KMS-11 (cell line): ENCODE data around the gene CD8B.

Source experiments
- H2AFZ ChIP-seq: fragments of 200-600 bp; sonication (generic); 2 replicates; pipeline ENCODE4 v1.6.1; 2016; ENCODE audit warnings: antibody characterized with exemption, mixed run types, low read depth
- H3K27ac ChIP-seq: fragments of 200-600 bp; sonication (generic); 2 replicates; pipeline ENCODE4 v1.6.1; 2016; ENCODE audit warnings: mild to moderate bottlenecking, mixed run types
- H3K27me3 ChIP-seq: fragments of 200-600 bp; sonication (generic); 2 replicates; pipeline ENCODE4 v1.6.1; 2017; ENCODE audit warnings: mild to moderate bottlenecking, low read depth, mixed run types, moderate library complexity; ENCODE audit not compliant: insufficient read depth
- H3K36me3 ChIP-seq: fragments of 200-600 bp; sonication (generic); 2 replicates; pipeline ENCODE4 v1.6.1; 2017; ENCODE audit warnings: mild to moderate bottlenecking, mixed run types; ENCODE audit not compliant: insufficient read depth
- H3K4me1 ChIP-seq: fragments of 200-600 bp; sonication (generic); 2 replicates; pipeline ENCODE4 v1.6.1; 2016; ENCODE audit warnings: mild to moderate bottlenecking, low read depth, mixed run types; ENCODE audit not compliant: poor library complexity, severe bottlenecking
- H3K4me2 ChIP-seq: fragments of 200-600 bp; sonication (generic); 2 replicates; pipeline ENCODE4 v1.7.0; 2016; ENCODE audit warnings: mild to moderate bottlenecking, mixed run types
- H3K4me3 ChIP-seq: fragments of 200-600 bp; sonication (generic); IDR thresholded peaks from 2 replicates; pipeline ENCODE4 v1.6.1; 2017; ENCODE audit warnings: low read depth, low read length, mixed read lengths; ENCODE audit not compliant: insufficient read depth
- H3K79me2 ChIP-seq: fragments of 200-600 bp; sonication (generic); 2 replicates; pipeline ENCODE4 v1.6.1; 2016; ENCODE audit warnings: low read depth, mixed run types; ENCODE audit not compliant: insufficient read depth
- H3K9ac ChIP-seq: fragments of 200-600 bp; sonication (generic); 2 replicates; pipeline ENCODE4 v1.6.1; 2016; ENCODE audit warnings: mild to moderate bottlenecking, mixed run types
- H4K20me1 ChIP-seq: fragments of 200-600 bp; sonication (generic); 2 replicates; pipeline ENCODE4 v1.6.1; 2016; ENCODE audit warnings: mild to moderate bottlenecking, mixed run types; ENCODE audit not compliant: insufficient read depth
- TF ChIP-seq, protein P1 (sequence below): fragments of 200-600 bp; sonication (generic); conservative IDR thresholded peaks from 2 replicates; pipeline ENCODE4 v1.6.1; 2017; ENCODE audit warnings: low read depth, mild to moderate bottlenecking, antibody characterized with exemption, low read length, moderate library complexity, mixed read lengths

CD8B gene

DNA sequence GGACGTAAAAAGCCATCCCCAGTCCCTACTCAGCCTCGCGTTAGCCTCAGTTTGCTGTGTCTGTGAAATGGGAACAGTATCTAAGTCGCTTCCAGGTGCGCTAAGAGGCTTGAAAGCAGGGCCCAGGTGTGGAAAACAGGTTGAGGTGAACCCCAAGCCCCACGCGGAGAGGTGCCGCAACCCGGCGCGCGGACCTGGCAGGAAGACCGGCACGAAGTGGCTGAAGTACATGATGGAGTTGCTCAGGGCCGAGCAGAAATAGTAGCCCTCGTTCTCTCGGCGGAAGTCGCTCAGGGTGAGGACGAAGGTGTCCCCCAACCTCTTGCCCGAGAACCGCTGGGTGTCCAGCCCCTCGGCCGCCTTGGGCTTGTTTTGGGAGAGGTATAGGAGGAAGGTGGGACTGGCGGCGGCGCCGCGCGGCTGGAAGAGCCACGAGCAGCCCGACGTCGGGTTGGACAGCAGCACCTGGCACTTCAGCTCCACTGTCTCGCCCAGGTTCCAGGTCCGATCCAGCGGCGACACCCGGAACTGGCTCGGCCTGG lies 71.5 kb downstream of the CD8B start:
- H3K4me2 ChIP-seq: no peak overlapping the region
- H2AFZ ChIP-seq: no peak overlapping the region

DNA sequence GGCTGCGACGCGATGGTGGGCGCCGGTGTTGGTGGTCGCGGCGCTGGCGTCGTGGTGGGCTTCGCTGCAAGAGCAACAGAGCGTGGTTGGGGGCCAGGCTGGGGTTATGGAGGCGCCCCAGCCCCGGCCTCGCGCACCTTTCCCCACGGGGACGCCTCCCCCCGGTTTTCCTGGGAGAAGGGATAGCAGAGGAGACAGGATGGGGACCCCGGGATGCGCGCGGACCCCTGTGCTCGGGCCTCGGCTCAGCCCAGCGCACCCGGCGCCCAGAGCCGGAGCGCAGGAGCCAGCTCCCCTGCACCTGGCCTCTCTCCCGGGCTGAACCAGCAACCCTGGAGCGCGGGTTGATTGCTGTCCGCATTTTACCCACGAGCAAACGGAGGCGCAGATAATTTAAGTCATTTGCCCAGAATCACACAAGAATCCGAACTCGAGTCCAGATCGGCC lies 72.0 kb downstream of the CD8B start:
- H3K27me3 ChIP-seq: no peaks in the 10 kb centered on the region
- no peaks in the 10 kb centered on the region for H4K20me1 ChIP-seq
- no peak overlapping the region for H3K4me2 ChIP-seq

More for the DNA sequence above, 71.5 kb downstream of the CD8B start:
- H3K27me3 ChIP-seq: no peaks in the 10 kb centered on the region
- H4K20me1 ChIP-seq: no peaks in the 10 kb centered on the region
- H3K36me3 ChIP-seq: no peaks in the 10 kb centered on the region
- no peaks in the 10 kb centered on the region for H3K4me1 ChIP-seq
- no peak overlapping the region for H3K9ac ChIP-seq
- H3K4me3 ChIP-seq: no peak overlapping the region
- TF ChIP-seq, protein P1, sequence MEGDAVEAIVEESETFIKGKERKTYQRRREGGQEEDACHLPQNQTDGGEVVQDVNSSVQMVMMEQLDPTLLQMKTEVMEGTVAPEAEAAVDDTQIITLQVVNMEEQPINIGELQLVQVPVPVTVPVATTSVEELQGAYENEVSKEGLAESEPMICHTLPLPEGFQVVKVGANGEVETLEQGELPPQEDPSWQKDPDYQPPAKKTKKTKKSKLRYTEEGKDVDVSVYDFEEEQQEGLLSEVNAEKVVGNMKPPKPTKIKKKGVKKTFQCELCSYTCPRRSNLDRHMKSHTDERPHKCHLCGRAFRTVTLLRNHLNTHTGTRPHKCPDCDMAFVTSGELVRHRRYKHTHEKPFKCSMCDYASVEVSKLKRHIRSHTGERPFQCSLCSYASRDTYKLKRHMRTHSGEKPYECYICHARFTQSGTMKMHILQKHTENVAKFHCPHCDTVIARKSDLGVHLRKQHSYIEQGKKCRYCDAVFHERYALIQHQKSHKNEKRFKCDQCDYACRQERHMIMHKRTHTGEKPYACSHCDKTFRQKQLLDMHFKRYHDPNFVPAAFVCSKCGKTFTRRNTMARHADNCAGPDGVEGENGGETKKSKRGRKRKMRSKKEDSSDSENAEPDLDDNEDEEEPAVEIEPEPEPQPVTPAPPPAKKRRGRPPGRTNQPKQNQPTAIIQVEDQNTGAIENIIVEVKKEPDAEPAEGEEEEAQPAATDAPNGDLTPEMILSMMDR: no peak
- no peaks in the 10 kb centered on the region for H3K79me2 ChIP-seq
- H3K27ac ChIP-seq: no peak overlapping the region

DNA sequence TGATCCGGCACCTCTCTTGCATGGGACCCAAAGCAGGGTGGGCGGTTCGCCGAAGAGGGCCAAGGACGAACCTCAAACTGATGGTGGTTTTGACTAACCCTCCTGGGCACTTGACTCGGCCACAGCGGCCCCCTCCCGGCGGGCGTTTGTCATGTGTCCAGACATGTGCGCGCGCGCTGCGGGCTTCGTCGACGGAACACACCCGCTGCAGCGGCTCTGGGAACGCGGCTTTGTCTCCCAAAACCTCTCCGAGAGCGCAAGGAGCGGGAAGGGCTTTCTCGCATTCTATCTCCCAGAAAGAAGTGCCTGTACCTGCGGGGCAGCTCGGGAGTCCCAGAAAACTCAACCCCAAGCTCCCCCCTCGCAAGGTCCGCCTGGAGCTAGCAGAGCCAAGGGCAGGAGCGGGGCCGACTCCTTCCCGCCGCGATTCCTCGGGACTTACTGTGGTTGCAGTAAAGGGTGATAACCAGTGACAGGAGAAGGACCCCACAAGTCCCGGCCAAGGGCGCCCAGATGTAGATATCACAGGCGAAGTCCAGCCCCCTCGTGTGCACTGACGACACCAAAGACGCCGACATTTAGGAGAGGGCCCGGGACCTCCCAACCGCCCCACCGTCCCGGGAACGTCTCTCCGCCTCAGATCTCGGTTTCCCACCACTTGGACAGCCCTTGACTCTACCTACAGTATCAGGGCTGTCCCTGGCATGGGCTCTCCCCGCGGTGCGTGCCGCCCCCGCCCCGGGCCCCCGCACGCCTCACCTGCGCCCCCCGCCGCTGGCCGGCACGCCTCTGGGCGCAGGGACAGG lies 72.6 kb downstream of the CD8B start:
- TF ChIP-seq, protein P1: no peak
- H3K36me3 ChIP-seq: no peaks in the 10 kb centered on the region
- H3K27me3 ChIP-seq: no peaks in the 10 kb centered on the region
- no peak overlapping the region for H3K4me3 ChIP-seq
- no peaks in the 10 kb centered on the region for H3K79me2 ChIP-seq
- no peak overlapping the region for H3K27ac ChIP-seq
- no peaks in the 10 kb centered on the region for H4K20me1 ChIP-seq
- no peak overlapping the region for H3K4me2 ChIP-seq
- no peaks in the 10 kb centered on the region for H3K4me1 ChIP-seq
- no peak overlapping the region for H3K9ac ChIP-seq
- no peak overlapping the region for H2AFZ ChIP-seq

More for the DNA sequence above, 72.0 kb downstream of the CD8B start:
- no peak overlapping the region for H3K27ac ChIP-seq
- H3K4me3 ChIP-seq: no peak overlapping the region
- no peak overlapping the region for H2AFZ ChIP-seq
- no peaks in the 10 kb centered on the region for H3K4me1 ChIP-seq
- no peaks in the 10 kb centered on the region for H3K79me2 ChIP-seq
- no peaks in the 10 kb centered on the region for H3K36me3 ChIP-seq
- H3K9ac ChIP-seq: no peak overlapping the region
- TF ChIP-seq, protein P1: no peak

DNA sequence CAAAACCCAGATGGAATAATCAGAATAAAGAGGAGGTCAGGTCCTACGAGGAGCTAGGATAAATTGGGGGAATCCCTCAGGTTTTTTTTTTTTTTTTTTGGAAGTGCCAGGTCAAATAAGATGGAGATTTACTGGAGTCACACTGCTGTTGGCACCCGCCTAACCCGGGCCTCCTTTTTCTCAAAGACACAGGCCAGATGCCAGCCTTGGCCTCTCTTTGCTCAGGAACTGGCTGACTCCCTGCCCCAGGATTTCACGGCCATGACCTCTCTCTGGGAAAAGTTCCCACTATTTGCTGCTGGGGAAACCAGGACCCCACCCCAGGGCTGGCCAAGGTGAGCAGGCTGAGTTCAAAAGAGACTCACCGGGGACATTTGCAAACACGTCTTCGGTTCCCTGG lies 73.5 kb downstream of the CD8B start:
- H3K27ac ChIP-seq: no peak overlapping the region
- no peak overlapping the region for H2AFZ ChIP-seq
- no peak overlapping the region for H3K4me3 ChIP-seq
- no peaks in the 10 kb centered on the region for H3K4me1 ChIP-seq
- TF ChIP-seq, protein P1: no peak
- H3K27me3 ChIP-seq: no peaks in the 10 kb centered on the region
- H3K36me3 ChIP-seq: no peaks in the 10 kb centered on the region
- H3K4me2 ChIP-seq: no peak overlapping the region
- no peaks in the 10 kb centered on the region for H3K79me2 ChIP-seq
- H4K20me1 ChIP-seq: no peaks in the 10 kb centered on the region
- no peak overlapping the region for H3K9ac ChIP-seq
